ENCODE data around the gene RTN4. TPM values are rescaled to one million over a fixed set of nuclear protein-coding genes. Genes with fewer than 3 reads are reported as not detected.

Gene RTN4
- total RNA-seq, 1 experiment from 2014 or later: 236 TPM

DNA sequence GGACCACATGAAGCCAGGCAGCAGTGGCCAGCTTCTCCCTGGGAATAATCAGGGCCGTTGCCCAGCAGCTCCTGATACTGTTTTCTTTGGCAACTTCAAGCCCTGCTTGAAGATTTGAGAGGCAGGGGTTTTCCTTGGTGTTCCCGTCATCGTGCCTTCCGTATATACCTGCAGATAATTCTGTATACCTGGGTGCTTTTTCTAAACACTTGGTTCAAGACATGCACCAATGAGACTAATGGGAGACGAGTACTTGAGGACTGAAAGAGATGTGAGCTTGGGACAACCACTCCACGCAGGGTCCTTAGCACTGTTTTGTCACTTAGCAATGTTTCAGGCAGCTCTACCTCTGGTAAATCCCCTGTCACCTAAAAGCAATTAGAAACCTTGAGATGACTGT is 118.8 kb downstream of the RTN4 start:
- H3K4me1 ChIP-seq: no peaks in the 10 kb centered on the region
- Mint-ChIP-seq H3K27ac (ENCODE audit: unreplicated experiment) (no peak overlapping the region), H3K36me3 (ENCODE audit: insufficient read depth, unreplicated experiment) (no peaks in the 10 kb centered on the region), H3K4me3 (ENCODE audit: unreplicated experiment) (no peak overlapping the region), H3K27me3 (ENCODE audit: insufficient read depth, unreplicated experiment) (no peaks in the 10 kb centered on the region), H3K9me3 (ENCODE audit: unreplicated experiment) (no peaks in the 10 kb centered on the region), H3K4me1 (ENCODE audit: low read depth, unreplicated experiment) (no peaks in the 10 kb centered on the region)
- peaks cover 8% of the 10 kb centered on the region; the same call in 1 of the 2 replicates for H3K9me3 ChIP-seq
- TF ChIP-seq, protein P1, sequence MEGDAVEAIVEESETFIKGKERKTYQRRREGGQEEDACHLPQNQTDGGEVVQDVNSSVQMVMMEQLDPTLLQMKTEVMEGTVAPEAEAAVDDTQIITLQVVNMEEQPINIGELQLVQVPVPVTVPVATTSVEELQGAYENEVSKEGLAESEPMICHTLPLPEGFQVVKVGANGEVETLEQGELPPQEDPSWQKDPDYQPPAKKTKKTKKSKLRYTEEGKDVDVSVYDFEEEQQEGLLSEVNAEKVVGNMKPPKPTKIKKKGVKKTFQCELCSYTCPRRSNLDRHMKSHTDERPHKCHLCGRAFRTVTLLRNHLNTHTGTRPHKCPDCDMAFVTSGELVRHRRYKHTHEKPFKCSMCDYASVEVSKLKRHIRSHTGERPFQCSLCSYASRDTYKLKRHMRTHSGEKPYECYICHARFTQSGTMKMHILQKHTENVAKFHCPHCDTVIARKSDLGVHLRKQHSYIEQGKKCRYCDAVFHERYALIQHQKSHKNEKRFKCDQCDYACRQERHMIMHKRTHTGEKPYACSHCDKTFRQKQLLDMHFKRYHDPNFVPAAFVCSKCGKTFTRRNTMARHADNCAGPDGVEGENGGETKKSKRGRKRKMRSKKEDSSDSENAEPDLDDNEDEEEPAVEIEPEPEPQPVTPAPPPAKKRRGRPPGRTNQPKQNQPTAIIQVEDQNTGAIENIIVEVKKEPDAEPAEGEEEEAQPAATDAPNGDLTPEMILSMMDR (IDR thresholded peaks at IDR 0.05; ENCODE audit: insufficient read depth in 1 of 2, low read depth in 1 of 2, low read length in 1 of 2, severe bottlenecking in 1 of 2, unreplicated experiment in 1 of 2): no peak
- DNase-seq: no peak
- no TSS peak for BruUV-seq (replicated peaks)
- no peaks in the 10 kb centered on the region for H3K36me3 ChIP-seq (ENCODE audit: control insufficient read depth, insufficient read depth, low read length)
- H3K27me3 ChIP-seq (replicated peaks; ENCODE audit: control insufficient read depth, insufficient read depth, low read length): no peaks in the 10 kb centered on the region
- POLR2A ChIA-PET: no interaction called here
- intact Hi-C loops (cut with micrococcal nuclease; ENCODE audit: unreplicated experiment): no loop called here
- CTCF ChIA-PET: no interaction called here
- H3K4me3 ChIP-seq (ENCODE audit: low read depth, low read length): no peak overlapping the region

DNA sequence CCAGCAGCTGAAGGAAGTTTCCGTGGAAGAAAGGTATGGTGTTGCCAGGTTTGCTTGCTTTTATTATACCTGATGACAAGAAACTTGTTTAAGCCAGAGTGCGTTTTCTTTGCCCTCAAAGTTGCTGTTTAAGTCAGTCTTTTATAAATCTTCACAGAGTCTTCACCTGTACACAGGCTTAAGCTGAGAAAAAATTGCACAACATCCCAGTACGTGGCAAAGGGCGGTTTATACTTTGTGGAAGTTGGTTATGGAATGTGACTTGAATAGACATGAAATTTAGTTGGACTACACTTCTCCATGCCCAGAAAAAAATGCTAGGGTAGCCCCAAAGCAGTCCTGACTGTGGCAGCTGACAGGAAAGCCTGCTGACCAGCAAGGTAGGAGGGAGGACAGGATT is 121.5 kb downstream of the RTN4 start:
- no peaks in the 10 kb centered on the region for H3K4me1 ChIP-seq
- H3K4me1 Mint-ChIP-seq (ENCODE audit: low read depth, unreplicated experiment): no peaks in the 10 kb centered on the region
- intact Hi-C loops (cut with micrococcal nuclease; ENCODE audit: unreplicated experiment): no loop called here
- DNase-seq: no peak
- TF ChIP-seq, protein P1 (IDR thresholded peaks at IDR 0.05; ENCODE audit: insufficient read depth in 1 of 2, low read depth in 1 of 2, low read length in 1 of 2, severe bottlenecking in 1 of 2, unreplicated experiment in 1 of 2): no peak
- CTCF ChIA-PET: interaction anchor here (1.4 kb wide), 1 partner anchor 29 kb away, joined by 5 read pairs; no protein-coding TSS in a partner anchor
- H3K4me3 Mint-ChIP-seq (ENCODE audit: unreplicated experiment): no peak overlapping the region
- peaks cover 8% of the 10 kb centered on the region; the same call in 1 of the 2 replicates for H3K9me3 ChIP-seq
- H3K27me3 ChIP-seq (replicated peaks; ENCODE audit: control insufficient read depth, insufficient read depth, low read length): no peaks in the 10 kb centered on the region
- H3K4me3 ChIP-seq (ENCODE audit: low read depth, low read length): no peak overlapping the region
- H3K27me3 Mint-ChIP-seq (ENCODE audit: insufficient read depth, unreplicated experiment): no peaks in the 10 kb centered on the region
- BruUV-seq (replicated peaks): no TSS peak
- H3K36me3 Mint-ChIP-seq (ENCODE audit: insufficient read depth, unreplicated experiment): no peaks in the 10 kb centered on the region
- POLR2A ChIA-PET: no interaction called here
- no peaks in the 10 kb centered on the region for H3K9me3 Mint-ChIP-seq (ENCODE audit: unreplicated experiment)
- H3K27ac Mint-ChIP-seq (ENCODE audit: unreplicated experiment): no peak overlapping the region
- no peaks in the 10 kb centered on the region for H3K36me3 ChIP-seq (ENCODE audit: control insufficient read depth, insufficient read depth, low read length)

DNA sequence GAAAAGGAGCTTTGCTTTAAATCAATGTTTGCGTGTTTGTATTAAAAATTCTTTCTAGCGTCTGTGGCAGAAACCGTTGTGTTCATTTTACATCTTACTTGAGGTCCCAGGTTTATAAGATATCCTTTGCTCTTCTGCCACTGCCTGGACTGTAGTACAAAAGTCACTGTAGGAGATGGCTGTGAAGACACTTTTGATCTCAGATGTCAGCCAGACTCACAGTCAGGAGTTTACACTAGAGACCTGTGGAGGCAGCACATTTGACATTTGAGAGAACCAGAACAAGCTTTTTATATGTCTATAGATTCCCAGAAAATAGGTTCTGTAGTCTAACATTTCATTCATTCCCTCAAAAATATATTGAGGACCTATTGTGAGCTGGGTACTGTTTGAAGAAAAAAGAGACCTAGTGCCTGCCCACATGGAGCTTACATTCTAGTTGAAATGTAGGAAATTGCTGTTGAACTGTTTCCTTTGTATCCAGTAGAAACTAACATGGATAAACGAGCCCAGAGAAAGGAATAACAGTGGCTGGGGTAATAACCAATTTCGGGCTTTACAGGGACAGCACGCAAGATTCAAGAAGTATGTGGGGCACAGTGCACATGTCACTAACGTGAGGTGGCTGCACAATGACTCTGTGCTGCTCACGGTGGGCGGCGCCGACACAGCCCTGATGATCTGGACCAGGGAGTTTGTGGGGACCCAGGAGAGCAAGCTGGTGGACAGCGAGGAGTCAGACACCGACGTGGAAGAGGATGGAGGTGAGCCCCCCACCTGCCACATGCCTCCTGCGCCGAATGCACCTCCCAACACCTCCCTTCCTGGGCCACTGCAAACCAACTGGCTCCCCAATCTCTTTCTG is 122.3 kb downstream of the RTN4 start:
- intact Hi-C loops (cut with micrococcal nuclease; ENCODE audit: unreplicated experiment): no loop called here
- DNase-seq: no peak
- H3K27me3 Mint-ChIP-seq (ENCODE audit: insufficient read depth, unreplicated experiment): no peaks in the 10 kb centered on the region
- TF ChIP-seq, protein P1 (IDR thresholded peaks at IDR 0.05; ENCODE audit: insufficient read depth in 1 of 2, low read depth in 1 of 2, low read length in 1 of 2, severe bottlenecking in 1 of 2, unreplicated experiment in 1 of 2): no peak
- CTCF ChIA-PET: interaction anchor here (0.6 to 1.4 kb wide), 2 partner anchors 28 to 230 kb away, joined by 3 to 5 read pairs; no protein-coding TSS in a partner anchor
- H3K9me3 ChIP-seq: peaks cover 8% of the 10 kb centered on the region; the same call in 1 of the 2 replicates
- H3K36me3 Mint-ChIP-seq (ENCODE audit: insufficient read depth, unreplicated experiment): no peaks in the 10 kb centered on the region
- no peaks in the 10 kb centered on the region for H3K4me1 ChIP-seq
- no peaks in the 10 kb centered on the region for H3K4me1 Mint-ChIP-seq (ENCODE audit: low read depth, unreplicated experiment)
- POLR2A ChIA-PET: no interaction called here
- H3K36me3 ChIP-seq (ENCODE audit: control insufficient read depth, insufficient read depth, low read length): no peaks in the 10 kb centered on the region
- H3K4me3 ChIP-seq (ENCODE audit: low read depth, low read length): no peak overlapping the region
- BruUV-seq (replicated peaks): no TSS peak
- no peak overlapping the region for H3K4me3 Mint-ChIP-seq (ENCODE audit: unreplicated experiment)
- H3K9me3 Mint-ChIP-seq (ENCODE audit: unreplicated experiment): no peaks in the 10 kb centered on the region
- H3K27ac Mint-ChIP-seq (ENCODE audit: unreplicated experiment): no peak overlapping the region
- no peaks in the 10 kb centered on the region for H3K27me3 ChIP-seq (replicated peaks; ENCODE audit: control insufficient read depth, insufficient read depth, low read length)
